Activated T-helper 17 cell treated with anti-CD3 and anti-CD28 coated beads, Interleukin-2, amount 50 U/mL, for 72 hours (primary cell): ENCODE results near the gene LRRC8E. TPM values are rescaled to one million over a fixed set of nuclear protein-coding genes. Genes with fewer than 3 reads are reported as not detected.
A peak's percentile ranks its signal among the peaks of the same experiment; 100 is the strongest.

Experiments
- ATAC-seq: fragments of 150-1000 bp; cut with Tn5 transposase; replicated peaks from 2 replicates; pipeline ENCODE4 v1.10.0; 2021; ENCODE audit warnings: mild to moderate bottlenecking, moderate library complexity
- H3K27ac Mint-ChIP-seq: one replicate; pipeline ENCODE4 v1.8.0; 2022; ENCODE audit warnings: mixed read lengths
- H3K27me3 Mint-ChIP-seq: one replicate; pipeline ENCODE4 v1.8.0; 2022; ENCODE audit warnings: mixed read lengths
- H3K36me3 Mint-ChIP-seq: one replicate; pipeline ENCODE4 v1.8.0; 2022; ENCODE audit warnings: low read depth, mild to moderate bottlenecking, mixed read lengths
- H3K4me1 Mint-ChIP-seq: one replicate; pipeline ENCODE4 v1.8.0; 2022; ENCODE audit warnings: mixed read lengths
- H3K4me3 Mint-ChIP-seq: one replicate; pipeline ENCODE4 v1.8.0; 2022; ENCODE audit warnings: mild to moderate bottlenecking, mixed read lengths
- H3K9me3 Mint-ChIP-seq: one replicate; pipeline ENCODE4 v1.8.0; 2022; ENCODE audit warnings: mixed read lengths
- total RNA-seq, 2 donors: library from RNA; stranded (reverse); gene quantifications; one replicate each; pipeline ENCODE4 v1.2.3, GENCODE V29; 2022

LRRC8E gene
- total RNA-seq, 2 donors from 2014 or later, result not detected

DNA sequence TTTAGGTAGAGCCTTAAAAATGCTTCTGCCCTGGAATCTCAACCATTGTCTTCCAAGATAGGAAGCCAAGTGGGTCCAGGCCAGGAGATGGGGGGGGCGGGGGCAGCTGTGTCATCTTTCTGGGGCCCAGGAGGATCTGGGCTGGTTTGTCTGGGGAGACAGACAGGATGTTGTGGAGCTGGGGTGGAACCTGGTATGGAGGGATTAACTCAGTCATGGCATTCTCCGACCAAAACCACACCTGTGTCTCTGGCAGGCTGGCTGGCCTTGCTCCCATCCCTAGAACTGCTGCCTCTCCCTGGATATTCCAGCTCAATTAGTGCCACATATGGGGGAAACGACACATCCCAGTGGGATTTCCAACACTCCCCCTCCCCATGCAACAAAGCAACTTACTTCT lies 12.6 kb downstream of the LRRC8E start:
- H3K27me3 Mint-ChIP-seq, result no peaks in the 10 kb centered on the region
- no peak for ATAC-seq
- H3K4me3 Mint-ChIP-seq, result no peak overlapping the region
- H3K36me3 Mint-ChIP-seq, result peaks cover 28% of the 10 kb centered on the region
- H3K27ac Mint-ChIP-seq, result no peak overlapping the region
- no peaks in the 10 kb centered on the region for H3K9me3 Mint-ChIP-seq
- H3K4me1 Mint-ChIP-seq, result peaks cover 7% of the 10 kb centered on the region

- Mint-ChIP-seq H3K4me3 (no peak overlapping the region), H3K27me3 (no peaks in the 10 kb centered on the region), H3K4me1 (peaks cover 7% of the 10 kb centered on the region), H3K36me3 (peaks cover 32% of the 10 kb centered on the region), H3K27ac (no peak overlapping the region), H3K9me3 (no peaks in the 10 kb centered on the region)
- no peak for ATAC-seq
Observed at GRCh38 chr19:7901337-7901736, 13.0 kb downstream of the LRRC8E start.

DNA sequence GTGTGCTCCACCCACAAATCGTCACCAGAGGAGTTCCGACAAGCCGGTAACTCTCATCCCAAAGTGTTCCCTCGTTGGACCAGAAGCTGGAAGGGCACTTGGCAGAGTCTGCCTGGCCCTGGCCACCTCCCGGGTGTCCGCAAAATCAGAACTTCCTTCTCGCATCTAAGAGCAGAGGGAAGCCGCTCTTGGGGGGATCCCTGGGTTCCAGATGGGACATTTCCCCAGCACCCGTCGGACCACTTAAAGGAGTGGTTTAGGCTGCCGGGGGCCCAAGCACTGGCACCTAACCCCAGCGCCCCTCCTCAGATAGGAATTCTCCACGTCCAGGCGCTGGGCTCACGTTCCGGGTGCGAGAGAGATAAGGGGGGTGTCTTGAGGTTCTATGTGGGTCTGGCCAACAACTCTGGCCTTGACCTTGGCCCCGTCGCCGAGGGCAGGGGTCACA lies 14.5 kb downstream of the LRRC8E start:
- Mint-ChIP-seq H3K9me3 (no peaks in the 10 kb centered on the region), H3K36me3 (peaks cover 32% of the 10 kb centered on the region), H3K4me1 (peaks cover 7% of the 10 kb centered on the region), H3K27me3 (no peaks in the 10 kb centered on the region), H3K4me3 (peak overlapping the region; percentile 95), H3K27ac (peak overlapping the region; percentile 88)
- ATAC-seq, result no peak

DNA sequence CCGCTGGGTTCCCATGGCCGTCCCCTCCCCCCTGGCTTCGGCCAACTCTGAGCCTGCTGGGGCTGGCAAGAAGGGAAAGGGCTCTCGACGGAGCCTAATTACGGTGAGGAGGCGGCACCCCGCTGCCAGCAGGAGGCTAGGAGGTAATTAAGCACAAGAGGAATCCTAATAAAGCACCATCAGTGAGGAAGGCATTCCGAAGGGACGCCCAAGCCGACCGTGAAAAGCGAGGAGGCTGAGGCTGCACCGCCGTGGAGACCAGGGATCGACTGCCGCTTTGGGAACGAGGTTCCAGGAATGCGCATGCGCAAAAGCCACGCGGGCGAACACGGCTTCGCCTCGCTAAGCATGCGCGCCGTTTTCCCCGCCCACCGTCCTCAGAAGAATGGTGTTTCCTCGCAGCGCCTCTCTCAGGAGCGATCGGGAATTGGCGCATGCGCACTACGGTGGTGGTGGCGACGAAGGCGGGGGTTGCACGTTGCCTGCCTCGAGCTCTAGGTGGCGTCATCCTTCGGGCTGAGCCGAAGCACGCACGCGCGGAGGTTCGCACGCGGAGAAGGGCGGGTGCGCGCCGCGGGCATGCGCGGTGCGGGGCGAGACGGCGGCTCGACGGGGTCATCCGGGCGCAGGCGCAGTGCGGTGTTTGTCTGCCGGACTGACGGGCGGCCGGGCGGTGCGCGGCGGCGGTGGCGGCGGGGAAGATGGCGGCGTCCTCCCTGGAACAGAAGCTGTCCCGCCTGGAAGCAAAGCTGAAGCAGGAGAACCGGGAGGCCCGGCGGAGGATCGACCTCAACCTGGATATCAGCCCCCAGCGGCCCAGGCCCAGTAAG lies 15.1 kb downstream of the LRRC8E start, which contains the start of gene MAP2K7:
MAP2K7 (plus strand) TSS at position 634 of the 830 bp plus-strand sequence; CDS start at position 702, 68 bp downstream.
- Mint-ChIP-seq H3K4me3 (peak within 1 kb of the TSS; percentile 95), H3K27me3 (no peaks in the 10 kb centered on the region), H3K36me3 (peaks cover 32% of the 10 kb centered on the region), H3K4me1 (peaks cover 7% of the 10 kb centered on the region), H3K9me3 (no peaks in the 10 kb centered on the region), H3K27ac (peak within 1 kb of the TSS; percentile 91)
- peak; percentile 87 for ATAC-seq

DNA sequence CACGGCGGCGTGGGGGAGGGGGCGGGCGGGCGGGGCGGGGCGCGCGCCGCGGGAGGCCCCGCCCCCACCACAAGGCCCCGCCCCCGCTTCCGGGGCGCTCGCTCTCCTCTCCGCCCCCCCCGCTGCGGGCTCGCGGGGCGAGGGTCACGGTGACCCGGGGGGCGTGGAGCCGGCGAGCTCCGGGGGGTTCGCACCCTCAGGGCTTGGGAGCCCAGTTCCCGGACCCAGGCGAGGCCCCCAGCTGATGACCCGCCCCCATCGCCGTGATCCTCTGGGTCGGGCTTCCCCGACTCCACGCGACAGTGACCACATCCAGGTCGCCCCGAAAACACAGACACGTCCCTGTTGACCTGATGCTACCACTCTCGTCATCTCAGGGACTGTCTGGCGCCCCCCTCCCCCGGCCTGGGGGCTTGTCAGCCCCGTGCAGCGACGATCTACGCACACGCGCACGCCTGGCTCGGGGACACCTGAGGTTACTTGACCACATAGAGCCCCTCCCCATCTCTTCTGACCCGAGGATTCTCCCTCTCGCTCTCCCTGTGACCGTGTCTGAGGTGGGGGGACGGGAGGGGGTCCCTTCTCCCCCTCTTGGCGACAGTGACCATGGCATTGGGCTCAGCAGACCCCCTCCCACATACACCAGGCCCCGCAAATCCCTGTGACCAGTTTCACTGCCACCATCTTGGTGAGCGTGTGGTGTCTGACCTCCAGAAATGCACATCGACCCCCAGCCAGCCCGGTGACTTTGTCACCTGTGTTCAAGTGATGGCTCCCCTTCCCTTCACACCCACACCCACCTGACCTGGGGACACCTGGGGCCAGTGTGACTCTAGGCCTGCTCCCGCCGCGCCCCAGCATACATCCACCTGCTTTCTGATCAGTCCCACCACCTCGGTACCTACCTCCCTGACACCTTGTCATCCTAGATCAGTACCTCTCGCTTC lies 16.0 kb downstream of the LRRC8E start:
- ATAC-seq, result peak; percentile 58
- Mint-ChIP-seq H3K4me1 (peaks cover 7% of the 10 kb centered on the region), H3K4me3 (peak overlapping the region; percentile 95), H3K27ac (peak overlapping the region; percentile 91), H3K36me3 (peaks cover 32% of the 10 kb centered on the region), H3K27me3 (no peaks in the 10 kb centered on the region), H3K9me3 (no peaks in the 10 kb centered on the region)

GRCh38 chr19:7905268-7905667 lies 17.0 kb downstream of the LRRC8E start:
- peaks cover 32% of the 10 kb centered on the region for H3K36me3 Mint-ChIP-seq
- H3K27me3 Mint-ChIP-seq, result no peaks in the 10 kb centered on the region
- peak overlapping the region; percentile 95 for H3K4me3 Mint-ChIP-seq
- H3K9me3 Mint-ChIP-seq, result no peaks in the 10 kb centered on the region
- peak overlapping the region; percentile 91 for H3K27ac Mint-ChIP-seq
- peaks cover 7% of the 10 kb centered on the region for H3K4me1 Mint-ChIP-seq
- no peak for ATAC-seq

DNA sequence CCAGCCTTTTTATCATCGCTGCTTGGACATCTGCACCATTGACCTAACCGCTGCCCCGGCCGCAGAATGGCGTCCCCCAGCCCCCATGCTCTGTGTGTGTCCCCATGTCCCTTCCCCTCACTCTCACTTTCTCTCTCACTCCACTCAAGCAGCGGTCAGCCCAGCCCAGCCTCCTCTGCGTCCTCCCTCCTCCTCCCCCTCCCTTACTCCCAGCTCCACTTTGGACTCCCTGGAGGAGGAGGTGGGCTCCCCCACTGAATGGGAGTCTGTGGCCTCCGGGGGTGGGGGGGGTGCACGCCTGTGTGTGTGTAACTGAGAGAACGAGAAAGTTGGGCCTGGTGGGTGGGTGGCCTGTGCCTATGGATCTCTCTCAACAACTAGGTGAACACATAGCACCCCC lies 17.5 kb downstream of the LRRC8E start:
- peaks cover 32% of the 10 kb centered on the region for H3K36me3 Mint-ChIP-seq

GRCh38 chr19:7907122-7907521 lies 18.8 kb downstream of the LRRC8E start:
- Mint-ChIP-seq H3K4me1 (peaks cover 7% of the 10 kb centered on the region), H3K27me3 (no peaks in the 10 kb centered on the region), H3K4me3 (no peak overlapping the region), H3K36me3 (peaks cover 43% of the 10 kb centered on the region), H3K27ac (no peak overlapping the region), H3K9me3 (no peaks in the 10 kb centered on the region)
- ATAC-seq, result no peak

More for the DNA sequence above, 17.5 kb downstream of the LRRC8E start:
- no peaks in the 10 kb centered on the region for H3K9me3 Mint-ChIP-seq
- H3K27me3 Mint-ChIP-seq, result no peaks in the 10 kb centered on the region
- H3K4me3 Mint-ChIP-seq, result peak overlapping the region; percentile 95
- H3K27ac Mint-ChIP-seq, result peak overlapping the region; percentile 91
- peaks cover 7% of the 10 kb centered on the region for H3K4me1 Mint-ChIP-seq
- ATAC-seq, result no peak

DNA sequence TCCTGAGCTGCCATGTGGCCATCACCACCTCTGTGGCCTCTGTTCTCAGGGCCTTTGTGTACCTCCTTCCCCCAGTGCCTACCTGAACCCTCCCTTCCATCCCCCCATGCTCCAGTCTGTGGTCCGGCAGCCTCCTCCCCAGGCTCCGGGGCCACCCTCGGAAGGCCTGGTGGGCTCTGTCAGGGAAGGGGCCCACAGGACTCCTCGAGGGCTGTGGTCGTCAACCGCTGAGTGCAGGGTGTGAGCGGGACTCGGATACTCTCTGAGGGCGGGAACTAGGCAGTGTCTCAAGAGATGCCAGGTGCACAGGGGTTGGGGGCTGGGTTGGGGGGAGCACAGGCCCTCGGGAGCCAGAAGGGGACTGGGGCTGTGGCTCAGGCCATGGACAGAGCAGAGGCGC lies 19.2 kb downstream of the LRRC8E start:
- no peaks in the 10 kb centered on the region for H3K9me3 Mint-ChIP-seq
- no peak overlapping the region for H3K4me3 Mint-ChIP-seq
- no peak for ATAC-seq
- H3K27me3 Mint-ChIP-seq, result no peaks in the 10 kb centered on the region
- peaks cover 7% of the 10 kb centered on the region for H3K4me1 Mint-ChIP-seq
- peaks cover 46% of the 10 kb centered on the region for H3K36me3 Mint-ChIP-seq
- H3K27ac Mint-ChIP-seq, result no peak overlapping the region

GRCh38 chr19:7908078-7908699 lies 19.9 kb downstream of the LRRC8E start:
- Mint-ChIP-seq H3K9me3 (no peaks in the 10 kb centered on the region), H3K36me3 (peaks cover 49% of the 10 kb centered on the region), H3K27ac (no peak overlapping the region), H3K4me3 (no peak overlapping the region), H3K4me1 (peaks cover 7% of the 10 kb centered on the region), H3K27me3 (no peaks in the 10 kb centered on the region)
- ATAC-seq, result no peak

DNA sequence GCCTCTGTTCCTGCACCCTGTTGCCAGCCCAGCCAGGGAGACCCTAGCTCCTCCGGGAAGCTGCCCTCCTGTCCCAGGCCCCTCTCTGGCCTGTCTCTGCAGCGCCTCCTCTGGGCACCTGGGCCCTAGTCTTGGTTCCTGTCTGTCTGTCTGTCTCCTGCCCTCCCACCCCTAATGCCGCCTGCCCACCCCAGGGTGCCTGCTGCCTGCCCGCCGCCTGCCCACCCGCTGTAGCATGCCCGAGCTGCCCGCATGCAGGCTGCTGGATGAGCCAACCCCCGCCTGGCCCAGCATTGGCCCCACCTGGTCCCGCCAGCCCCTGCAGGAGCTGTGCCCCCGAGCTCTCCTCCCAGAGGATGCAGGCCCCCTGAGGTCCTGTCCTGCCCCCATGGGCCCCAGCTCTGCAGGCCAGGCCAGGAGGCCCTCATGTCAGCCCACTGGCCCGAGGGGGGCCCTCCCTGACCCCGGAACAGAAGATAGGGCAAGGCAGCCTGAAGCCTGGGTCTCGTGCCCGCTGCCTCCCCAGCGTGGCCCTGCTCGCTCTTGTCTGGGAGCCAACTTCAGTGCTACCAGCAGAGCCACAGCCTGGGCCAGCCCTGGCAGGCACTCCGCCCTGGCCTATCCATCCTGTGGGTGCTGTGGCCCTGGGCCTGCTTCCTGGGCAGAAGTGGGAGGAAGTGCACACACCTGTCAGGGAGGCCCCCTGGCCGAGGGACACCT lies 20.6 kb downstream of the LRRC8E start:
- H3K36me3 Mint-ChIP-seq, result peaks cover 43% of the 10 kb centered on the region
- H3K4me1 Mint-ChIP-seq, result peaks cover 7% of the 10 kb centered on the region
- no peak overlapping the region for H3K4me3 Mint-ChIP-seq
- no peak for ATAC-seq
- H3K9me3 Mint-ChIP-seq, result no peaks in the 10 kb centered on the region
- no peaks in the 10 kb centered on the region for H3K27me3 Mint-ChIP-seq
- no peak overlapping the region for H3K27ac Mint-ChIP-seq

DNA sequence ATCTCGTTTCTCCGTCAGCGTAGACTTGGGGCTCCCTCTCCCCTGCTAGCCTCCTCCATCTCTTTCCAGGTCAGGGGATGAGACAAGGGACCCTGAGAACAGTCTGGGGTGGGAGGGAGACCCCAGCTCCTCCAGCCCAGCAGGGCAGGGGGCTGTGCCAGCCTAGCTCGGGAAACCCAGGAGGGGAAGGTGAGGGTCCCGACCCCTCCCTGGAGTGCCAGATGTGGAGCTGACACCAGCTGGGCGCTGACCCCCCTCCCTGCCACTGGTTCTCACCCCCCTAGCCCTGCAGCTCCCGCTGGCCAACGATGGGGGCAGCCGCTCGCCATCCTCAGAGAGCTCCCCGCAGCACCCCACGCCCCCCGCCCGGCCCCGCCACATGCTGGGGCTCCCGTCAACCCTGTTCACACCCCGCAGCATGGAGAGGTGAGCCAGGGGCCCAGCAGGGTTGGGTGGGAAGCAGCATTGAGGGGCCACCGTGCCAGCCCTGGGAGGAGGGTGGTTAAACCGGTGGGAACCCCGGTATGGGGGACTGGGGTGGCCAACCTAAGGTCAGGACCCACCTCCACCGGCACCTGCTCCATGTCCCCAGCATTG lies 21.3 kb downstream of the LRRC8E start:
- peaks cover 39% of the 10 kb centered on the region for H3K36me3 Mint-ChIP-seq
- H3K27ac Mint-ChIP-seq, result no peak overlapping the region
- H3K4me1 Mint-ChIP-seq, result peaks cover 6% of the 10 kb centered on the region
- H3K9me3 Mint-ChIP-seq, result no peaks in the 10 kb centered on the region
- no peaks in the 10 kb centered on the region for H3K27me3 Mint-ChIP-seq
- H3K4me3 Mint-ChIP-seq, result no peak overlapping the region
- no peak for ATAC-seq

DNA sequence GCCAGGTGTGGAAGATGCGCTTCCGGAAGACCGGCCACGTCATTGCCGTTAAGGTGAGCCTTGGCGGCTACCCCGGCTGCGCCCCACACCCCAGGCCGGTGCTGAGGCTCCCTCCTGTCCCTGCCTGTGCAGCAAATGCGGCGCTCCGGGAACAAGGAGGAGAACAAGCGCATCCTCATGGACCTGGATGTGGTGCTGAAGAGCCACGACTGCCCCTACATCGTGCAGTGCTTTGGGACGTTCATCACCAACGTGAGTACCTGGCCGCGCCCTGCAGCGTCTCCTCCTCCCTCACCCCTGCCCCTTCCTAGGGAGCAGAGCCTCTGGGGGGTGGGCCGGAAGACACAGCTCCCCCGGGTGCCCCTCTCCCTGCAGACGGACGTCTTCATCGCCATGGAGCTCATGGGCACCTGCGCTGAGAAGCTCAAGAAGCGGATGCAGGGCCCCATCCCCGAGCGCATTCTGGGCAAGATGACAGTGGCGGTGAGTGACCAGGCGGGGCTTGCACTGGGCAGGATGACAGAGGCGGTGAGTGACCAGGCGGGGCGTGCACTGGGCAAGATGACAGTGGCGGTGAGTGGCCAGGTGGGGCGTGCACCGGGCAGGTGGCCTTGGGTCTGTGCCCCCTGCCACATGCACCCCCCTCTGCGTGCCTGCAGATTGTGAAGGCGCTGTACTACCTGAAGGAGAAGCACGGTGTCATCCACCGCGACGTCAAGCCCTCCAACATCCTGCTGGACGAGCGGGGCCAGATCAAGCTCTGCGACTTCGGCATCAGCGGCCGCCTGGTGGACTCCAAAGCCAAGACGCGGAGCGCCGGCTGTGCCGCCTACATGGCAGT lies 22.2 kb downstream of the LRRC8E start:
- H3K27ac Mint-ChIP-seq, result no peak overlapping the region
- no peak for ATAC-seq
- H3K36me3 Mint-ChIP-seq, result peaks cover 29% of the 10 kb centered on the region
- H3K4me1 Mint-ChIP-seq, result no peaks in the 10 kb centered on the region
- H3K9me3 Mint-ChIP-seq, result no peaks in the 10 kb centered on the region
- no peak overlapping the region for H3K4me3 Mint-ChIP-seq
- peaks cover 2% of the 10 kb centered on the region for H3K27me3 Mint-ChIP-seq
